Suprapubic skin (tissue), 4 donors: ENCODE measurements around the gene APOL3. TPM values are rescaled to one million over a fixed set of nuclear protein-coding genes. Genes with fewer than 3 reads are reported as not detected.

Experiments used
- DNase-seq, 2 donors: peaks; one replicate each; pipeline ENCODE4 v3.0.0-alpha.2; 2019; ENCODE audit warnings: low spot score in 2 of 2
- H3K27ac ChIP-seq: fragments of 200-600 bp; sonication (generic); one replicate; pipeline ENCODE4 v1.5.1; 2019
- H3K27me3 ChIP-seq: fragments of 200-600 bp; sonication (generic); one replicate; pipeline ENCODE4 v1.5.1; 2019
- H3K36me3 ChIP-seq: fragments of 200-600 bp; sonication (generic); one replicate; pipeline ENCODE4 v1.5.1; 2019
- H3K4me1 ChIP-seq: fragments of 200-600 bp; sonication (generic); one replicate; pipeline ENCODE4 v1.5.1; 2019
- H3K4me3 ChIP-seq: fragments of 200-600 bp; sonication (generic); one replicate; pipeline ENCODE4 v1.5.1; 2019; ENCODE audit warnings: mild to moderate bottlenecking
- H3K9me3 ChIP-seq: fragments of 200-600 bp; sonication (generic); one replicate; pipeline ENCODE4 v1.5.1; 2019
- EP300 ChIP-seq: sonication (generic); formaldehyde crosslinking; IDR thresholded peaks from one replicate; pipeline ENCODE4 v1.6.1; 2017; ENCODE audit warnings: antibody characterized with exemption
- POLR2A ChIP-seq, 2 donors: fragments of 450-650 bp; IDR thresholded peaks; one replicate each; pipeline ENCODE4 v1.6.1; 2017; ENCODE audit warnings: antibody characterized with exemption in 2 of 2, mild to moderate bottlenecking in 2 of 2, moderate library complexity in 2 of 2
- POLR2AphosphoS5 ChIP-seq, 3 donors: sonication (generic); formaldehyde crosslinking; IDR thresholded peaks; one replicate each; pipeline ENCODE4 v1.6.1; 2017; ENCODE audit warnings: antibody characterized with exemption in 3 of 3
- WGBS: methylation state at CpG from one replicate; pipeline ENCODE4 v1.1.5; 2018; 5-methylcytosine and 5-hydroxymethylcytosine counted together
- total RNA-seq, 4 donors: library from RNA; depleted of rRNA; stranded (reverse); fragments of >200 nt; gene quantifications; one replicate each; pipeline ENCODE4 v1.1.0, GENCODE V29; 2016
- TF ChIP-seq, protein P1 (sequence below), 2 donors: fragments of 200-600 bp in 1 of 2; fragments of 450-650 bp in 1 of 2; sonication (generic) in 1 of 2; IDR thresholded peaks; one replicate each; pipeline ENCODE4 v1.5.1; 2016 to 2019; ENCODE audit warnings: antibody characterized with exemption in 2 of 2, mild to moderate bottlenecking in 1 of 2, moderate library complexity in 1 of 2

The APOL3 gene
- total RNA-seq, 4 donors from 2014 or later: 29.7 to 46.7 (median 34.0) TPM

DNA sequence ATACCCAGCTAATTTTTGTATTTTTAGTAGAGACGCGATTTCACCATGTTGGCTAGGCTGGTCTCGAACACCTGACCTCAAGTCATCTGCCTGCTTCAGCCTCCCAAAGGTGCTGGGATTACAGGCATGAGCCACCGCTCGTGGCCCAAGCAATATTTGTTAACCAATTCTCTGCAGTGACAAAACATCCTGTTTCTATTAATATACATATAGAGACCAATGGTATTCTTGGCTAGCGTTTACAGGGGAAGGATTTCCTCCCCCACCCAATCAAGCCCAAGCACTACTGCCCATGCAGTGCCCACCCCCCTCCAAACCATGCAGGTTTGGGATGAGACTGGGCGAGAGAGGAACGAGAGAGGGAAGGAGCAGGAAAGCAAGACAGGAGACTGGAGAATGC lies 53.1 kb downstream of the APOL3 start:
- WGBS: 69% methylated on average over 7 of the region's 8 CpGs
- DNase-seq: no peak
- no peak overlapping the region for H3K4me3 ChIP-seq
- no peaks in the 10 kb centered on the region for H3K4me1 ChIP-seq
- no peaks in the 10 kb centered on the region for H3K36me3 ChIP-seq
- H3K9me3 ChIP-seq: no peaks in the 10 kb centered on the region
- no peak overlapping the region for H3K27ac ChIP-seq
- no peaks in the 10 kb centered on the region for H3K27me3 ChIP-seq
- TF ChIP-seq, protein P1, sequence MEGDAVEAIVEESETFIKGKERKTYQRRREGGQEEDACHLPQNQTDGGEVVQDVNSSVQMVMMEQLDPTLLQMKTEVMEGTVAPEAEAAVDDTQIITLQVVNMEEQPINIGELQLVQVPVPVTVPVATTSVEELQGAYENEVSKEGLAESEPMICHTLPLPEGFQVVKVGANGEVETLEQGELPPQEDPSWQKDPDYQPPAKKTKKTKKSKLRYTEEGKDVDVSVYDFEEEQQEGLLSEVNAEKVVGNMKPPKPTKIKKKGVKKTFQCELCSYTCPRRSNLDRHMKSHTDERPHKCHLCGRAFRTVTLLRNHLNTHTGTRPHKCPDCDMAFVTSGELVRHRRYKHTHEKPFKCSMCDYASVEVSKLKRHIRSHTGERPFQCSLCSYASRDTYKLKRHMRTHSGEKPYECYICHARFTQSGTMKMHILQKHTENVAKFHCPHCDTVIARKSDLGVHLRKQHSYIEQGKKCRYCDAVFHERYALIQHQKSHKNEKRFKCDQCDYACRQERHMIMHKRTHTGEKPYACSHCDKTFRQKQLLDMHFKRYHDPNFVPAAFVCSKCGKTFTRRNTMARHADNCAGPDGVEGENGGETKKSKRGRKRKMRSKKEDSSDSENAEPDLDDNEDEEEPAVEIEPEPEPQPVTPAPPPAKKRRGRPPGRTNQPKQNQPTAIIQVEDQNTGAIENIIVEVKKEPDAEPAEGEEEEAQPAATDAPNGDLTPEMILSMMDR (IDR thresholded peaks at IDR 0.05): no peak
- TF ChIP-seq EP300 (no peak), POLR2AphosphoS5 (IDR thresholded peaks at IDR 0.05) (no peak), POLR2A (IDR thresholded peaks at IDR 0.05) (no peak)

DNA sequence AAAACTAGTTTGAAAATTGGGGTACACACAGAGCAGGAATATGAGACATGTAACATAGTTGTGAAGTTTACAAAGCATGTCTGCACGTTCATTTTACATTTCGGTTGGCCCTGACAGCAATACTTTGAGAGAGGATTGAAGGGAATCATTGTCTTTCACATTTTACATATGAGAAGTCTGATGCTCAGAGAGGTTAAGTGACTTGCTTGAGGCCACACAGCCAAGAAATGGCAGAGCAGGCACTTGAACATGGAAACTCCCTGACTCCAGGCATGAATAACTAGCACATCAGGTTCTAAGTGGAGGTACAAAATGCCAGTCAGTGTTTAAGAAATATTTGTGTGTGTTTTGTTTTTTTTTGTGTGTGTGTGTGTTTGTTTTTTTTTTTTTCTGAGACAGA lies 53.6 kb downstream of the APOL3 start:
- TF ChIP-seq EP300: no peak
- TF ChIP-seq, protein P1 (IDR thresholded peaks at IDR 0.05): no peak
- no peak for TF ChIP-seq POLR2A (IDR thresholded peaks at IDR 0.05)
- no peak for TF ChIP-seq POLR2AphosphoS5 (IDR thresholded peaks at IDR 0.05)
- no peaks in the 10 kb centered on the region for H3K9me3 ChIP-seq
- H3K4me1 ChIP-seq: no peaks in the 10 kb centered on the region
- DNase-seq: no peak
- H3K27ac ChIP-seq: no peak overlapping the region
- WGBS: 92% methylated on average over 2 of the region's 2 CpGs
- no peaks in the 10 kb centered on the region for H3K36me3 ChIP-seq
- H3K4me3 ChIP-seq: no peak overlapping the region
- no peaks in the 10 kb centered on the region for H3K27me3 ChIP-seq

DNA sequence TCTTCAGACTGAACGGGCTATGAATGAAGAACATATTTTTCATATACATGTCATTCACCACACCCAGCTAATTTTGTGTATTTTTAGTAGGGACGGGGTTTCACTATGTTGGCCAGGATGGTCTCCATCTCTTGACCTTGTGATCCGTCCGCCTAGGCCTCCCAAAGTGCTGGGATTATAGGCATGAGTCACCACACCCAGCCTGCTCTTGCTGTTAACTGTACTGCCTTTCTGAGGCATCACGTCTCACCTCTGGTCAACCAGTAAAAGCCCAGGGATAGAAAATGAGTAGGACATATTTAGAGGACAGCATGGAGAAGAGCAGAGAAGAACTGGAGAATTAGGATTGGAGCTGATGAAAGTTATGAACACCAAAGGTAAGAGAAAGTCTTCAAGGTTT lies 55.6 kb downstream of the APOL3 start:
- TF ChIP-seq POLR2A (IDR thresholded peaks at IDR 0.05): no peak
- TF ChIP-seq EP300: no peak
- TF ChIP-seq, protein P1 (IDR thresholded peaks at IDR 0.05): no peak
- no peak for TF ChIP-seq POLR2AphosphoS5 (IDR thresholded peaks at IDR 0.05)
- H3K36me3 ChIP-seq: no peaks in the 10 kb centered on the region
- H3K27ac ChIP-seq: no peak overlapping the region
- 68% methylated on average over 5 of the region's 5 CpGs for WGBS
- DNase-seq: no peak
- no peaks in the 10 kb centered on the region for H3K9me3 ChIP-seq
- no peak overlapping the region for H3K4me3 ChIP-seq
- H3K27me3 ChIP-seq: no peaks in the 10 kb centered on the region
- no peaks in the 10 kb centered on the region for H3K4me1 ChIP-seq

- H3K4me1 ChIP-seq: no peaks in the 10 kb centered on the region
- H3K4me3 ChIP-seq: no peak overlapping the region
- H3K27me3 ChIP-seq: no peaks in the 10 kb centered on the region
- DNase-seq: no peak
- no peak overlapping the region for H3K27ac ChIP-seq
- TF ChIP-seq EP300 (no peak), POLR2AphosphoS5 (IDR thresholded peaks at IDR 0.05) (no peak), POLR2A (IDR thresholded peaks at IDR 0.05) (no peak)
- TF ChIP-seq, protein P1 (IDR thresholded peaks at IDR 0.05): no peak
- H3K9me3 ChIP-seq: no peaks in the 10 kb centered on the region
- H3K36me3 ChIP-seq: no peaks in the 10 kb centered on the region
- 72% methylated on average over 9 of the region's 9 CpGs for WGBS
Measured at GRCh38 chr22:36104435-36104834, 56.1 kb downstream of the APOL3 start.

DNA sequence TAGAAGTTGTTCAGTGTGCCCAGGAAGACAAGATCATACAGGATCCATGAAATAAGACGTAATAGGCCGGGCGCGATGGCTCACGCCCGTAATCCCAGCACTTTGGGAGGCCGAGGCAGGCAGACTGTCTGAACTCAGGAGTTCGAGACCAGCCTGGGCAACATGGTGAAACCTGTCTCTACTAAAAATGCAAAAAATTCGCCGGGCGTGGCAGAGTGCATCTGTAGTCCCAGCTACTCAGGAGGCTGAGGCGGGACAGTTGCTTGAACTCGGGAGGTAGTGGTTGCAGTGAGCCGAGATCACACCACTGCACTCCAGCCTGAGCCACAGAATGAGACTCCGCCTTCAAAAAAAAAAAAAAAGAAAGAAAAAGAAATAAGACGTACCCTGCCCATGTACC lies 56.7 kb downstream of the APOL3 start:
- no peak overlapping the region for H3K27ac ChIP-seq
- TF ChIP-seq, protein P1 (IDR thresholded peaks at IDR 0.05): no peak
- TF ChIP-seq POLR2A (IDR thresholded peaks at IDR 0.05) (no peak), POLR2AphosphoS5 (IDR thresholded peaks at IDR 0.05) (no peak), EP300 (no peak)
- H3K4me3 ChIP-seq: no peak overlapping the region
- no peaks in the 10 kb centered on the region for H3K36me3 ChIP-seq
- DNase-seq: no peak
- H3K9me3 ChIP-seq: no peaks in the 10 kb centered on the region
- H3K27me3 ChIP-seq: no peaks in the 10 kb centered on the region
- no peaks in the 10 kb centered on the region for H3K4me1 ChIP-seq
- WGBS: 78% methylated on average over 16 of the region's 16 CpGs
